Stimulated activated CD8-positive, alpha-beta memory T cell treated with anti-CD3 and anti-CD28 coated beads, Interleukin-15, amount 100 ng/mL, for 48 hours (primary cell): ENCODE data around the gene PLEKHH2.
"Not testable (repeated sequence)": the region's sequence is repeated elsewhere in the genome, so short reads cannot be mapped to it uniquely, and the experiment has no call there.

Source experiments
- DNase-seq, 2 donors: peaks; one replicate each; pipeline ENCODE4 v3.0.0-alpha.2; 2020; ENCODE audit warnings: low read depth in 2 of 2

PLEKHH2 gene

GRCh38 chr2:43637030-43637803 is at the start of gene PLEKHH2:
Gene PLEKHH2 (plus strand): TSS chr2:43637260. CDS start chr2:43644674, 7,414 bp downstream.
- DNase-seq: peak; percentile 76 to 84

DNA sequence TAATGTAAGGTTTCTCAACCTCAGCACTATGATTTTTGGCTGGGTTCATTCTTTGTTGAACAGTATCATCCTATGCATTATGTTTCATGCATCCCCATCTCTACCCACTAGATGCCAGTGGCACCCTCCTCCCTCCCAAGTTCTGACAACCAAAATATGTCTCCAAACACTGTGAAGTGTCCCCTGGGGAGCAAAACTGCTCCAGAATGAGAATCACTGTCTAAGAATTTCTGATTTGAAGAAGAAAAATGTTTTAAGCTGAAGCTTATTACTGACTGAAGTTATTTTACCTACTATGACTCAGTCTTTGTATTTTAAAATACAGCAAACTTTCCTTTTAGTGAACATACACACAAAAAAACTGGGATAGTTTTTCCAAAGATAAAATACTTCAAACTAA is 44.6 kb upstream of the PLEKHH2 start:
- no peak for DNase-seq

DNA sequence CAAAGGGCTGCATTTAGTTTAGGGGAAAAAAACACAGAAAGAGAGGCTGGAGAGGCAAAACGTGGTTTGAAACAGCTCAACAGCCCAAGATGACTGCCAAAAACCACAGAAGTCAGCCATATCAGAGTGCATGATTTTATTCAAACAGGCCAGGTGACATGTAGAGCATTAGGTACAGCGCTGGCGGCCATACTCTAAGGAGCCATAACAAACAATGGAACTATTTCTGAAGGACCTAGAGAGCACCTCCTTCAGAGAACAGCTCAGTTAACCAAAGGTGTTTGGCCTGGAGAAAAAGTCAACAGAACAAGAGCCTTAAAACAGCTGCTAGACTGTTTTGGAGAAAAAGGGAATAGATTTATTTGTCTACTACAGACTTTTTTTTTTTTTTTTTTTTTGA is 43.8 kb upstream of the PLEKHH2 start:
- no peak for DNase-seq

GRCh38 chr2:43594875-43595274 is 42.2 kb upstream of the PLEKHH2 start:
- no peak for DNase-seq

DNA sequence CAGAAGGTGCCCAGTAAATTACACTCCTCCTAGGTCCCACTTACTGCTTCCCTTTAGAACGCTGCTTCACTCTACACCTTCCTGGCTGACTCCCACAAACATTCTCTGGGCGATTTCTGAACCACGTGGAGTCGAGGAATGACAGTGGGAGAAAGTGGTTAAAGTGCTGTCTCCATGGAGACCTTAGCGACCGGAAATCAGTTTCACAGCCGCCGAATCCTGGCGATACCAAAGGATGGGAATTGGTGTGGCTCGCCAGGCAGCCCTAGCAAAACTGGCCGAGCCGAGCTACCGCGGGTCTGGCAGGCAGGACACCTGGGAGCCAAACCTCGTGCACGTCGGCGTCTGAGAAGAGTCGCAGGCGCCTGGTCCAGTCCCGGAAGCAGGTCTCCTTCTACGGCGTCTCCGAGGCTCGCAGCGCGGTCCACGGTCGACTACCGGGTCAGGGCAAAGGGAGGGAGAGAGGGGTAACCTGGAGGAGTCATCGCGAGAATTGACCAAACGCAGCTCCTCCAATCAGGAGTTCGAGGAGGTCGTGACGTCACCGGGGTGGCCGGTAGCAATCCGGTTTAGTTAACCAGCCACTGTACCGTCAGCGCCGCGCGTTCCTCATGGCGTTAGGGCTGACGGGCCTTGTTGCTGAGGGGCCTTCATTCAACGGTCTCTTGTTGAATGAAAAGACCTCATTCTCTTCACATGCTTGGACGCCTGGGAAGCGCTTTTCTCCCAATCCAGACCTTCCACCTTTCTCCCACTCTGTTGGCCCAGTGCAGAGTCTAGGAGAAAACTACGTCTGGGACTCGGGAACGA is 41.3 kb upstream of the PLEKHH2 start, which contains the start of gene THADA:
TSS of gene THADA (minus strand) at position 436 of the 810 bp plus-strand sequence. CDS start 3,646 bp downstream, outside the sequence.
- DNase-seq: peak; percentile 96 to 97

- DNase-seq: not testable (repeated sequence)
Observed at GRCh38 chr2:43600596-43600995, 36.5 kb upstream of the PLEKHH2 start.

DNA sequence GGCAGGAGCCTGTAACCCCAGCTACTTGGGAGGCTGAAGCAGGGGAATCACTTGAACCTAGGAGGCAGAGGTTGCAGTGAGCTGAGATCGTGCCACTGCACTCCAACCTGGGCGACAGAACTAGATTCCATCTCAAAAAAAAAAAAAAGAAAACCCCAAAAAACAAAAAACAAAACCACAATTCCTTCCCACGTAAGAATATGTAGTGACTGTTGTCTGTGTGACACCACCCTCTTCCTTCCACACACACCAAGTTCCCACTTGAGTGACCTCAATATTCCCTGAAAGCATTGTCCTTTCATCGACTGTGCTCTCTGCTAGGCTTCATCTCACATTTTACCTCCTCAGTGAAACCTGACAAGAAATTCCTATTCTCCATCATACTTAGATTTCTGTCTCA is 32.4 kb upstream of the PLEKHH2 start:
- DNase-seq: no peak

DNA sequence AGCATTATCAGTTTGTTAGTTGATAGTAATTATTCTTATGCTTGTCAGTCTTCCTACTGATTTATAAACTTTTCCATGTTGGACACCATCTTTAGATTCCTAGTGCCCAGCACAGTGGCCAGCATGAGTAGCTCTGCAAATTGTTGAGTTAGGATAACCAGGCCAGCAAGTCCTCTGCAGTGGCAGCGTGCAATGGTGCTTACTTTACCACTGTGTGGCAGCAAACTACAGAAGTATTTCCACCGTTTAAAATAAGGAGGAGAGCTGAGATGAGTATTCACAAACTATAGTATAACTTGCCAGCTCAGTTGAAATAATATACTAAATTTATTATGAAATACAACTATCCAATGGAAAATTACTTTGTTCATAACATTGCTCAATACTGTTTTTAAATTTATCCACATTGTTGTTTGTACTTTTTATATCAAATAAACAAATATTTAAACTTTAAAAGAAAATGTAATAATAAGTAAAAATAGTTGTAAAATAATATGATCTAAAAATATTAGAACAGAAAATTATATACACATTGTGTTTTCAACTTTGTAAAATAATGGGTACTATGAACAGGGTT is 31.9 kb upstream of the PLEKHH2 start:
- DNase-seq: peak in 1 of 2 donors; percentile 7

GRCh38 chr2:43605851-43606250 is 31.2 kb upstream of the PLEKHH2 start:
- no peak for DNase-seq

DNA sequence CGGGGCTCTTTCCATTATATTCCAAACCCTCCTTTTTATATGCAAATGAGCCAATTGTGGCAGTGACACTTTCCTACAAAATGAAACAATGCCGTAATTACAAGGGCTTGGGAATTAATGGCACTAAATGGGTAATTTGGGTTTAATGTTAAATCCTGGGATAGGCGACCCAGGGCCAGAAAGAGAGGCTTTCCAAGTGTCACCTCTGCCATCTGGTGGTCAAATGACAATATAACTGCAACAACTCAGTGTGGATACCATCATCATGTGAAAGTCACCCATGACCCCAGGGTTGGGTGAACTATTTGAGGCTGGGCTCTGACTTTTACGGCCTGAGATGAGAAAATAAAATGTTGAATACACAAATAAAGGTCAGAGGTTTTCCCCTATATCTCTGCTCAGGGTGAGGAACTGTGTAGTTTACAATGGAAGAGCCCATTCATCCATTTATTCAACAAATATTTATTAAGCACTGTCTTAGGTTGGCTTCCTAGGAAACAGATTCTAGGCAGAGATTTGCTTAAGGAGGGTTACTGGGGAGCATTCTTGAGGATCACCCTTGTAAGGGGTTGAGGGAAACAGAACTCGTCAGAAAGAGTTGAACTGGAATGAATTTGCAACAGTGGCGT is 27.7 kb upstream of the PLEKHH2 start:
- DNase-seq: peak in 1 of 2 donors; percentile 16

GRCh38 chr2:43610361-43610760 is 26.7 kb upstream of the PLEKHH2 start:
- no peak for DNase-seq

DNA sequence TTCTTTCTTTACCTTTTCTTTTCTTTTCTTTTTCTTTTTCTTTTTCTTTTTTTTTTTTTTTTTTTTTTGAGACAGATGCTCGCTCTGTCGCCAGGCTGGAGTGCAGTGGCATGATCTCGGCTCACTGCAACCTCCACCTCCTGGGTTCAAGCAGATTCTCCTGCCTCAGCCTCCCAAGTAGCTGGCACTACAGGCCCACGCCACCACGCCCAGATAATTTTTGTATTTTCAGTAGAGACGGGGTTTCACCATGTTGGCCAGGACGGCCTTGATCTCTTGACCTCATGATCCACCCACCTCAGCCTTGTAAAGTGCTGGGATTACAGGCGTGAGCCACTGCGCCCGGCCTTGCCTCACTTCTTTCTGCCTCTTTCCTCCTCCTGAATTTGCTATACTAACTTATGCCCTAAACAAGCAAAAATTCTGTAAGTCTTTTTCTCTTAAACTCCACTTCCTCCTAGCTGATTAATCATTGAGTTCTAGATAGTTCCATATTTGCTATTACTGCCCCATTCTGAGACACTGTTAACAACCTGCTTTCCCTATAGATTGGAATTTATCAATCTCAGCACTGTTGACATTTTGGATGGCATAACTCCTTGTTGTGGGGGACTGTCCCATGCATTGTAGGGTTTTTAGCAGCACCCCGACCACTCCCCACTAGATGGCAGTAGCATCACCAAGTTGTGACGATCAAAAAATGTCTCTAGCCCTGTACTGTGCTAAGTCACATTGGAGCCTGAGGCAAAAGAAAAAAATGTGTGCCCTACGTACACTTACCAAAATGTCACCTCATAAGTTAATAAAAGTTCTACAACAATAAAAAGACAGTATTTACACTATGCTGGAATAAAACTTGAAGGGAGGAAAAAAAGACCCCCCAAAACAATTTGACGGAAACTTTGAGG is 24.8 kb upstream of the PLEKHH2 start:
- DNase-seq: peak; percentile 45 to 56

GRCh38 chr2:43612944-43613343 is 24.1 kb upstream of the PLEKHH2 start:
- DNase-seq: no peak

DNA sequence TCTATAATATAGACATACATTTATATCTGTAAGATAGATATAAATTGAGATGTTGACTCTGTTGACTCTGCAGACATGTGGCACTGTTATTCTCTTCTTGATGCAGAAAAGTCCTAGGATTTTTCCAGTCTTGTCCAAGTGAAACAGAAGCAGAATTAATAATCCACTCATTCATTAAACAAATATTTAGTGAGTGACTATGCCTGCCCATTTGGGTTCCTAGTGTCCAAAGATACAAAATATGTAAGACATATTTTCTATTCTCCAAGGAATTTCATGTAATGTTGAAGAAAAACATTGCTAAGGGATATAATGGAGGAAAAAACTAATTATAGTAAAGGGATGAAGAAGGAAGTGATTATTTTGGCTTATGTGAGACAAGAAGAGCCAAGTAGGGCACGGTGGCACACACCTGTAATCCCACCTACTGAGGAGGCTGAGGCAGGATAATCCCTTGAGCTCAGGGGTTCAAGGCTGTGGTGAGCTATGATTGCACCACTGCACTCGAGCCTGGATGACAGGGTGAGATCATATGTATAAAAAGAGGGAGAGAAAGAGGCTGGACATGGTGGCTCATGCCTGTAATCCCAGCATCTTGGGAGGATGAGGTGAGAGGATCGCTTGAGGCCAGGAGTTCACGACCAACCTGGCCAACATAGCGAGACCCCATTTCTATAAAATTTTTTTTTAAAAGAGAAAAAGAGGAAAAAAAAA is 19.9 kb upstream of the PLEKHH2 start:
- DNase-seq: no peak

DNA sequence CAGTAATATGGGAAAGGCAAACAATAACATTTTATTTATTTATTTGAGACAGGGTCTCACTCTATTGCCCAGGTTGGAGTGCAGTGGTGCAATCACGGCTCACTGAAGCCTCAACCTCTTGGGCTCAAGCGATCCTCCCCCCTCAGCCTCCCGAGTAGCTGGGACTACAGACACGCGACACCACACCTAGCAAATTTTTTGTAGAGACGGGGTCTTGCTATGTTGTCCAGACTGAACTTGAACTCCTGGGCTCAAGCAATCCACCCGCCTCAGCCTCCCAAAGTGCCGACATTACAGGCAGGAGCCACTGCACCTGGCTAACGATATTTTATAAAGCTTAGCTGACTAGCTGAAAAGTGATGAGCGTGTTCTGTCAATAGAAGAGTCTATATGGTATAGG is 17.5 kb upstream of the PLEKHH2 start:
- no peak for DNase-seq

DNA sequence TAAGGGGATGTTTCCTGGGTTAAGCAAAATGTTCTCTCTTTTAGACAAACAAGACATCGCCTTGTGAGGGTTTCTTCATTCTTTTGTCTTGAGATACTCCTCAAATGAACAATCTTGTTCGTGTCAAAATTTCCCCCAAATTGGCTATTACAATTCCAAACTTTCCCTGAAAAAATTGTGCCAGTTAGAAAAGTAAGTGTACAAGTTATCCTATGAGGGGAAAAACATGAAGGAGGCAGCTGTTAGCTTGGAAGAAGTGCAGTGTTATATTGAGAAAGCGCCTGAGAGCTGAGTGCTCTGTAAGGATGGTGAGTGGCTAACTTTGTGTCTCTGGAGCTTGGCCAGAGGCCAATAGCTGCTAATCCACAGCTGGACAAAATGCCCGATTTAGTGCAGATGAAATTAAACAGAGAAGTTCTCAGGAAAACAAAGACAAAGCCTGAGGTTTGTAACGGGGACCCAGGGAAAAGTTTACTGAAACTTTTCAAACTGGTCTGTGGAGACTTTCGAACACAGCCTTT is 14.1 kb upstream of the PLEKHH2 start:
- DNase-seq: no peak

DNA sequence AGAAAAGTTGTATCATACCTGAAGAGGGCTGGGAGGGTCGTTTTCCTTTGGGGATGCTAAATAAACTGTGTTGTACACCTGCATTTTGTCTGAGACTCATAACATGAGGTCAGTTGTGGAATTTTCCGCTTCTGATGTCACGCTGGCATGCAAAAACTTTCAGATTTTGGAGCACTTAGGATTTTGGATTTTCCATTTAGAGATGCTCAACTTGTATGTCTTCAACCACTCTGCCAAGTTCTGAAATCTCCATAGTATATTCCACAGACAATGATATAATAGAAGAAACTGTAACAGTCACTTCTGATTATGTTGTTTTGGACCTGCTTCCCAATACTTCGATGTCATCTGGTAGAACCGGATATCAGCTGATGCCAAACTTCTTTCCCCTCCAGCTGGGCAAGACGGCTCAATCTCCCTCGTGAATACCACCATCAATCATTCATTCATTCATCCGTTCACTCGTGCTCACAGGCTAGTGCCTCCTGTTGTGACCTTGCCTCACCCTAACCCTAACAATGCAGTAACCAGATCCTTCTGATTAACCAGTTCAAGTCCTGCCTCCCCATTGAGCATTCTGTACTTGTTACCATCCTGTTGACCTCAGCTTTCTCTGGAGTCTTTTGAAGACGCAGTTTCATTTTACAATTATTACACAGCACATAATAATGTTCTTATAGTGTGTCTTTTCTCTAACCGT is 5.3 kb upstream of the PLEKHH2 start:
- DNase-seq: no peak

GRCh38 chr2:43634604-43635306 is 2.3 kb upstream of the PLEKHH2 start:
- no peak for DNase-seq

- DNase-seq: not testable (repeated sequence)
Observed at GRCh38 chr2:43636153-43636552, 907 bp upstream of the PLEKHH2 start.
